Upper lobe of left lung (tissue), 6 donors: Measurements from ENCODE around the gene AGBL1. TPM values are rescaled to one million over a fixed set of nuclear protein-coding genes. Genes with fewer than 3 reads are reported as not detected.
A peak's percentile ranks its signal among the peaks of the same experiment; 100 is the strongest.

Experiments used
- ATAC-seq, 2 donors: fragments of 200-7000 bp; cut with Tn5 transposase; one replicate each; pipeline ENCODE4 v1.9.1; 2022; ENCODE audit warnings: mild to moderate bottlenecking in 2 of 2, moderate library complexity in 2 of 2; ENCODE audit not compliant: low FRiP score in 2 of 2
- DNase-seq, 2 donors: peaks; one replicate each; pipeline ENCODE4 v3.0.0-alpha.2; 2019 to 2020
- H3K27ac ChIP-seq, 4 donors: fragments of 200-600 bp; sonication (generic); one replicate each; pipeline ENCODE4 v1.5.1; 2016 to 2019
- H3K27me3 ChIP-seq, 4 donors: fragments of 200-600 bp; sonication (generic); one replicate each; pipeline ENCODE4 v1.5.1; 2017 to 2019
- H3K36me3 ChIP-seq, 4 donors: fragments of 200-600 bp; sonication (generic); one replicate each; pipeline ENCODE4 v1.5.1; 2016 to 2019
- H3K4me1 ChIP-seq, 4 donors: fragments of 200-600 bp; sonication (generic); one replicate each; pipeline ENCODE4 v1.5.1; 2018 to 2019
- H3K4me3 ChIP-seq, 4 donors: fragments of 200-600 bp; sonication (generic); one replicate each; pipeline ENCODE4 v1.5.1; 2017 to 2019; ENCODE audit warnings: mild to moderate bottlenecking in 2 of 4, moderate library complexity in 1 of 4
- H3K9me3 ChIP-seq, 4 donors: fragments of 200-600 bp; sonication (generic); one replicate each; pipeline ENCODE4 v1.5.1; 2018 to 2019
- CTCF ChIP-seq, 6 experiments: fragments of 450-650 bp in 4 of 6; fragments of 200-600 bp in 2 of 6; sonication (generic) in 2 of 6; IDR thresholded peaks; one replicate each; pipeline ENCODE4 v1.5.1; 2016 to 2019; ENCODE audit warnings: antibody characterized with exemption in 6 of 6
- EP300 ChIP-seq, 4 donors: sonication (generic); formaldehyde crosslinking; IDR thresholded peaks; one replicate each; pipeline ENCODE4 v1.5.1; 2017; ENCODE audit warnings: antibody characterized with exemption in 4 of 4, control low read depth in 2 of 4
- POLR2A ChIP-seq, 4 donors: fragments of 450-650 bp; IDR thresholded peaks; one replicate each; pipeline ENCODE4 v1.5.1; 2016 to 2017; ENCODE audit warnings: antibody characterized with exemption in 4 of 4, mild to moderate bottlenecking in 2 of 4
- POLR2AphosphoS5 ChIP-seq, 2 donors: sonication (generic); formaldehyde crosslinking; IDR thresholded peaks; one replicate each; pipeline ENCODE4 v1.5.1; 2017; ENCODE audit warnings: antibody characterized with exemption in 2 of 2
- WGBS, 2 donors: methylation state at CpG; one replicate each; pipeline ENCODE4 v1.1.5; 2017 to 2018; 5-methylcytosine and 5-hydroxymethylcytosine counted together
- total RNA-seq, 6 donors: library from RNA; depleted of rRNA in 4 of 6; stranded (reverse); fragments of >200 nt in 4 of 6; gene quantifications; one replicate each; pipeline versions ENCODE4 v1.1.0 to v1.2.1, GENCODE V29; 2016 to 2021
- donor health status: DM: no; HTN: no; CAD: no; lungs with moderate emphysema.
- donor health status: DM: no; HTN: yes; CAD: no; lungs with severe emphysema.

The AGBL1 gene
- total RNA-seq, result 10 to 100 TPM in 4 of 6 donors, 1 to 10 TPM in 2; 3.1 to 23.0 (median 14.5) TPM

GRCh38 chr15:86079508-86080266 is at the start of gene AGBL1:
Gene AGBL1, plus strand, starts transcription at chr15:86079871.
- Histone ChIP-seq H3K36me3 (no peaks in the 10 kb centered on the region), H3K4me3 (peak within 1 kb of the TSS in 2 of 4 donors; percentile 6 to 23), H3K4me1 (peaks cover 0 to 31% (median 7%) of the 10 kb centered on the region in 4 donors), H3K27ac (peak within 1 kb of the TSS in 2 of 4 donors; percentile 40 to 60), H3K27me3 (peaks cover 0 to 4% (median 0%) of the 10 kb centered on the region in 4 donors), H3K9me3 (no peaks in the 10 kb centered on the region)
- TF ChIP-seq POLR2AphosphoS5 (IDR thresholded peaks at IDR 0.05) (no peak), POLR2A (IDR thresholded peaks at IDR 0.05) (no peak), EP300 (IDR thresholded peaks at IDR 0.05) (no peak), CTCF (IDR thresholded peaks at IDR 0.05) (no peak)
- DNase-seq, result peak; percentile 64 to 73
- ATAC-seq, result peak; percentile 51 to 80
- WGBS, 2 donors, result 52 to 66% methylated on average over 12 to 27 of the region's 27 CpGs

- TF ChIP-seq POLR2AphosphoS5 (IDR thresholded peaks at IDR 0.05) (no peak), EP300 (IDR thresholded peaks at IDR 0.05) (no peak), POLR2A (IDR thresholded peaks at IDR 0.05) (no peak), CTCF (IDR thresholded peaks at IDR 0.05) (no peak)
- Histone ChIP-seq H3K27me3 (no peaks in the 10 kb centered on the region), H3K36me3 (no peaks in the 10 kb centered on the region), H3K4me1 (no peaks in the 10 kb centered on the region), H3K4me3 (no peak overlapping the region), H3K9me3 (no peaks in the 10 kb centered on the region), H3K27ac (no peak overlapping the region)
- DNase-seq (no peak), ATAC-seq (no peak)
These were observed 44.8 kb upstream of the AGBL1 start for GRCh38 chr15:86034904-86035303.

- ATAC-seq (no peak), DNase-seq (no peak)
- no peak overlapping the region for H3K4me3 ChIP-seq
- WGBS, 2 donors, result 54 to 67% methylated on average over 1 of the region's 1 CpG
- no peak for TF ChIP-seq EP300 (IDR thresholded peaks at IDR 0.05)
- TF ChIP-seq POLR2AphosphoS5 (IDR thresholded peaks at IDR 0.05), result no peak
- no peak for TF ChIP-seq POLR2A (IDR thresholded peaks at IDR 0.05)
- TF ChIP-seq CTCF (IDR thresholded peaks at IDR 0.05), result no peak
- H3K27ac ChIP-seq, result no peak overlapping the region
- H3K27me3 ChIP-seq, result no peaks in the 10 kb centered on the region
- H3K9me3 ChIP-seq, result no peaks in the 10 kb centered on the region
- H3K36me3 ChIP-seq, result no peaks in the 10 kb centered on the region
- H3K4me1 ChIP-seq, result no peaks in the 10 kb centered on the region
These were observed 43.4 kb upstream of the AGBL1 start for GRCh38 chr15:86036243-86036642.

DNA sequence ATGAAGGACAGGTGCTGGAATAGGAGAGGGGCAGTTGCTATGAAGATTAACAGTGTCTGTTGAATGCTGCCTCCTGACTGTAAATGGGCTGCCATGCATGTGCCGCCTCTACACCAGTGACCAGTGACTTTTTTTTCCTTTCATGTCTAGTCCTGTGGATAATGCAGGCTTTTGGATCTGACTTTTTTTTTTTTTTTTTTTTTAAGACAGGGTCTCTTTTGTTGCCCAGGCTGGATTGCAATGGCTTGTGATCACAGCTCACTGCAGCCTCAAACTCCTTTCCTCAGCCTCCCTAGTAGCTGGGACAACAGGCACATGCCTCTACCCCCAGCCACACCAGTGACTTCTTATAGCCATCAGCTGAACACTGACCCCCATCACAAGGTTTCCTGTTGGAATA is 41.2 kb upstream of the AGBL1 start:
- DNase-seq (no peak), ATAC-seq (no peak)
- H3K27ac ChIP-seq, result no peak overlapping the region
- H3K4me1 ChIP-seq, result no peaks in the 10 kb centered on the region
- WGBS, 2 donors, result 93 to 100% methylated on average over 1 of the region's 1 CpG
- H3K4me3 ChIP-seq, result no peak overlapping the region
- no peak for TF ChIP-seq CTCF (IDR thresholded peaks at IDR 0.05)
- TF ChIP-seq EP300 (IDR thresholded peaks at IDR 0.05), result no peak
- TF ChIP-seq POLR2A (IDR thresholded peaks at IDR 0.05), result no peak
- no peak for TF ChIP-seq POLR2AphosphoS5 (IDR thresholded peaks at IDR 0.05)
- no peaks in the 10 kb centered on the region for H3K9me3 ChIP-seq
- H3K27me3 ChIP-seq, result no peaks in the 10 kb centered on the region
- H3K36me3 ChIP-seq, result no peaks in the 10 kb centered on the region
